GM13977 (cell line): ENCODE results near the gene DDRGK1.

Source experiments
- DNase-seq: peaks from one replicate; pipeline ENCODE4 v3.0.0; 2012; ENCODE audit warnings: low spot score
- CTCF ChIP-seq: IDR thresholded peaks from 2 replicates; pipeline ENCODE4 v1.5.1; 2012; ENCODE audit warnings: mild to moderate bottlenecking, control low read depth; ENCODE audit not compliant: insufficient read depth; ENCODE audit errors: extremely low read depth, missing control alignments
- in situ Hi-C: fragments of 300-500 bp; cut with MboI; formaldehyde crosslinking; loops from one replicate; pipeline ENCODE4 v1.12.0; 2022; ENCODE audit warnings: low sequenced_read_pairs, low pct_unique_long_range_greater_than_20kb, mixed read lengths, inconsistent platforms; ENCODE audit not compliant: unreplicated experiment

DDRGK1 gene

DNA sequence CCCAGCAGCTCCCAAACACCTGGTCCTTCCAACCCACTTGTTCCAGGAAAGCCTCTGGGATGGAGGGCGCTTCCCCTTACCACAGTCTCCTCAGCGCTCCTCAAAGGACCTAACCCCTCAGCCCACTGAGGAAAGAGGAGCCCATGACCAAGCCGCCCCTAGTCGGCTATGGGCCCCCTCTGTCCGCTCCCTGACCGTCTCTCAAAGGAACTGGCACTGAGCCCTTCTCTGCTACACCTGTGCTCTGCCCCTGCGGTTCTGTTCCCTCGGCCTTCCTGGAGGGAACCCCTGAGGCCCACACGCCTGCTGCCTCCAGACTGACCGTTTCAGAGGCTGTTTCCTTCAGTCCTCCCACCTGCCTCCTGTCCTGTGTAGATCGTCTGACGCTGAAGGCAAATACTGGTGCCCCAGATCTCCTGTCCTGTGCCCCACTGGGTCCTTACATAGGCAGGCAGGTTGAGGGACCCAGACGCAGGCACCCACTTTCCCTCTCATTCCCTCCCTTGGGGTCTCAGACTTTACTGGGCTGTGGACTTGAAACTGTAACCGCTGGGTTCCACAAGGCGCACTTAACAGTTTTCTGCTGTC is 36.4 kb upstream of the DDRGK1 start:
- DNase-seq, result no peak
- TF ChIP-seq CTCF, result no peak
- in situ Hi-C loops, result no loop called here

- no peak for TF ChIP-seq CTCF
- no peak for DNase-seq
- in situ Hi-C loops, result no loop called here
These were observed 35.6 kb upstream of the DDRGK1 start for GRCh38 chr20:3239867-3240775.

DNA sequence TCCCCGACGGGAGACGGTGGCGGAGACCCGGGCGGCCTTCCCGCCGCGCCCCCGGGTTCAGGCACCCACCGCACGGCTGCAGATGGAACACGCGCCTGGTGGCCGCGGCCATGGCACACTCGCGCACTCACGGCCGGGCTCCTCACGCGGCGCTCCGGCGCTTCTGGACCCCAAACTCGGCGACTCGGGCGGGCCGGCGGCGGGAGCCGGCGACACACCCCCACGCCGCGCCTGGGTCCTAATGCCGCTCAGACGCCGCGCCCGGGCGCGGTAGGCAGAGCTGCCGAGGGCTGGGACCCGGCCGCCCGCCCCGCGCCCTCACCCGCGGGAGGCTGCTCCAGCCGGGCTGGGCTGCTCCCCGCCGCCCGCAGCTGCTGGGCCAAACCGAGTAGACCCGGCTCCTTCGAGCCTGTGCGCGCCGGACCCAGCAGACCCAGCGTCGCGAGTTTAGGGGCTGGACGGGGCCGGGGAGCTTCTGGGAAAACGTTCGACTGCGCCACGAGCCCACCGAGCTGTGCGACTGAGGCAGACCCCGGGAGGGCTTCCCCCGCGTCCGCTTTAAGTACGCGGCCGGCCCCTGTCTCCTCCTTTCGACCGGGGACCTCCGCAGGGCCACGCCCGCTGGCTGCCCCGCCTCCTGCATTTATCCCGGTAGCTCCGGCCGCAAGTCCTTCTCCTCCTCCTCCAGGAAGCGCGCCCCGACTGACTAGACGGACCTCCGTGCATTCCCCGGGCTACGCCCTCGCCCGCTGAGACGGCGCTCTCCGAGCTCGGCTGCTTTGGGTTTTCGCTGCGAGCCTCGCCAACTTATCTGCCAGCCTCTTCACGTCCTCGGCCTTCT is 34.8 kb upstream of the DDRGK1 start, which contains the start of gene SLC4A11:
SLC4A11 (minus strand) TSS at position 165 of the 841 bp plus-strand sequence; CDS start at position 112, 53 bp downstream.
- in situ Hi-C loops, result no loop called here
- peak; percentile 85 for DNase-seq
- TF ChIP-seq CTCF, result no peak

DNA sequence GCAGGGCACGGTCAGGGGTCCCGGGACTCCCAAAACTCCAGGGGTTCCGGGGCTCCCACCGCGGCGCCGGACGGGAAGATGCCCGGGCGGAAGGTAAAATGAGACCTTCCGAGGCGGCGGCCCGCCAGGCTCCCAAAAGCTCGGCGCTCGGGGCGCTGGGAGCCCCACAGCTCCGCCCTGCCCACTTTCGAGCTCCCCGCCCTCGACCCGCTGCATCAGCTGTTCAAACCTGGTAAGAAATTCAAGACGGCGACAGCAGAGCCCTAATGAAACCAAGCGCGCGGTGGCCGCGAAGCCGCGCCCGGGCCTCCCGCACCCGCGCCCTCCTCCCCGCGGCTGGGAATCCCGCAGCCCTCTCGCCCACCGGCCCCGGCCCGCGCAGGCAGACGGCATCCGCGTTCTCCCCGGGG is 34.1 kb upstream of the DDRGK1 start:
- TF ChIP-seq CTCF, result no peak
- peak; percentile 84 for DNase-seq
- in situ Hi-C loops, result no loop called here

- no peak for DNase-seq
- no peak for TF ChIP-seq CTCF
- in situ Hi-C loops, result no loop called here
These were observed 33.6 kb upstream of the DDRGK1 start for GRCh38 chr20:3237958-3238615.
